ENCODE measurements around the gene PTPN13. TPM values are rescaled to one million over a fixed set of nuclear protein-coding genes. Genes with fewer than 3 reads are reported as not detected.

Gene PTPN13
- total RNA-seq, 1 experiment from 2014 or later = 12.5 TPM

GRCh38 chr4:86845593-86845992, 251.5 kb downstream of the PTPN13 start:
- H3K27ac ChIP-seq (ENCODE audit: low read length) = no peak overlapping the region
- ATAC-seq = no peak

DNA sequence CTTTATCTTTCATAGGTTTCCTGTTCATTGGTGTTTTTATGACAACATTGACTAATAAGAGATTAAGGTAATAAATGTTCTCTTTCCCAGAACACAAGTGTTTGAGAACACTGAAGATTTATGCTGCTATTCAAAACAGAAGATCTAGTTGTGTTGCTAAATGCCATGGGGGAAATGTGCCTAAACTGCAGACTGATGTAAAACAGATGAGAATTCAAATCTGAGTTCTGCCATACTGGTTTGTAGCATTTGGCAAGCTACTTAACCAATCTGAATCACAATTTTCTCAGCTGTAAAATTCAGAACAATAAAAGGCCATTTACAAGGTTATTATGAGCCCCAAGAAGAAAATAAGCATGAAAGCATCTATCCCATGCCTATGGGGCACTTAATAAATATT, 252.8 kb downstream of the PTPN13 start:
- ATAC-seq = no peak
- in situ Hi-C loops (cut with HindIII; ENCODE audit: low pct_unique_long_range_greater_than_20kb, low sequenced_read_pairs) = no loop called here
- no TSS peak for BruUV-seq (replicated peaks)

More at GRCh38 chr4:86845593-86845992, 251.5 kb downstream of the PTPN13 start:
- Histone ChIP-seq H3K4me1 (ENCODE audit: control insufficient read depth, insufficient read depth, low read length) (no peaks in the 10 kb centered on the region), H3K4me3 (ENCODE audit: low read depth in 2 of 2, low read length in 2 of 2) (no peak overlapping the region), H3K27me3 (ENCODE audit: control insufficient read depth, insufficient read depth, low read length) (no peaks in the 10 kb centered on the region), H3K36me3 (ENCODE audit: control insufficient read depth, insufficient read depth, low read length) (no peaks in the 10 kb centered on the region), H3K9me3 (ENCODE audit: control insufficient read depth, insufficient read depth, low read depth, low read length) (no peaks in the 10 kb centered on the region)
- no peak for DNase-seq (ENCODE audit: low read depth, low spot score)
- TF ChIP-seq, protein P1, sequence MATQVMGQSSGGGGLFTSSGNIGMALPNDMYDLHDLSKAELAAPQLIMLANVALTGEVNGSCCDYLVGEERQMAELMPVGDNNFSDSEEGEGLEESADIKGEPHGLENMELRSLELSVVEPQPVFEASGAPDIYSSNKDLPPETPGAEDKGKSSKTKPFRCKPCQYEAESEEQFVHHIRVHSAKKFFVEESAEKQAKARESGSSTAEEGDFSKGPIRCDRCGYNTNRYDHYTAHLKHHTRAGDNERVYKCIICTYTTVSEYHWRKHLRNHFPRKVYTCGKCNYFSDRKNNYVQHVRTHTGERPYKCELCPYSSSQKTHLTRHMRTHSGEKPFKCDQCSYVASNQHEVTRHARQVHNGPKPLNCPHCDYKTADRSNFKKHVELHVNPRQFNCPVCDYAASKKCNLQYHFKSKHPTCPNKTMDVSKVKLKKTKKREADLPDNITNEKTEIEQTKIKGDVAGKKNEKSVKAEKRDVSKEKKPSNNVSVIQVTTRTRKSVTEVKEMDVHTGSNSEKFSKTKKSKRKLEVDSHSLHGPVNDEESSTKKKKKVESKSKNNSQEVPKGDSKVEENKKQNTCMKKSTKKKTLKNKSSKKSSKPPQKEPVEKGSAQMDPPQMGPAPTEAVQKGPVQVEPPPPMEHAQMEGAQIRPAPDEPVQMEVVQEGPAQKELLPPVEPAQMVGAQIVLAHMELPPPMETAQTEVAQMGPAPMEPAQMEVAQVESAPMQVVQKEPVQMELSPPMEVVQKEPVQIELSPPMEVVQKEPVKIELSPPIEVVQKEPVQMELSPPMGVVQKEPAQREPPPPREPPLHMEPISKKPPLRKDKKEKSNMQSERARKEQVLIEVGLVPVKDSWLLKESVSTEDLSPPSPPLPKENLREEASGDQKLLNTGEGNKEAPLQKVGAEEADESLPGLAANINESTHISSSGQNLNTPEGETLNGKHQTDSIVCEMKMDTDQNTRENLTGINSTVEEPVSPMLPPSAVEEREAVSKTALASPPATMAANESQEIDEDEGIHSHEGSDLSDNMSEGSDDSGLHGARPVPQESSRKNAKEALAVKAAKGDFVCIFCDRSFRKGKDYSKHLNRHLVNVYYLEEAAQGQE (IDR thresholded peaks at IDR 0.05; ENCODE audit: insufficient read depth in 1 of 2, low read depth in 2 of 2, low read length in 1 of 2) = no peak
- no peak for TF ChIP-seq SIN3A (IDR thresholded peaks at IDR 0.05; ENCODE audit: borderline replicate concordance, insufficient read depth, low read depth, low read length)
- no peak for TF ChIP-seq POLR2AphosphoS5 (IDR thresholded peaks at IDR 0.05; ENCODE audit: low read depth, low read length)
- no peak for TF ChIP-seq TCF7L2 (IDR thresholded peaks at IDR 0.05; ENCODE audit: low read depth, low read length)
- TF ChIP-seq, protein P2, sequence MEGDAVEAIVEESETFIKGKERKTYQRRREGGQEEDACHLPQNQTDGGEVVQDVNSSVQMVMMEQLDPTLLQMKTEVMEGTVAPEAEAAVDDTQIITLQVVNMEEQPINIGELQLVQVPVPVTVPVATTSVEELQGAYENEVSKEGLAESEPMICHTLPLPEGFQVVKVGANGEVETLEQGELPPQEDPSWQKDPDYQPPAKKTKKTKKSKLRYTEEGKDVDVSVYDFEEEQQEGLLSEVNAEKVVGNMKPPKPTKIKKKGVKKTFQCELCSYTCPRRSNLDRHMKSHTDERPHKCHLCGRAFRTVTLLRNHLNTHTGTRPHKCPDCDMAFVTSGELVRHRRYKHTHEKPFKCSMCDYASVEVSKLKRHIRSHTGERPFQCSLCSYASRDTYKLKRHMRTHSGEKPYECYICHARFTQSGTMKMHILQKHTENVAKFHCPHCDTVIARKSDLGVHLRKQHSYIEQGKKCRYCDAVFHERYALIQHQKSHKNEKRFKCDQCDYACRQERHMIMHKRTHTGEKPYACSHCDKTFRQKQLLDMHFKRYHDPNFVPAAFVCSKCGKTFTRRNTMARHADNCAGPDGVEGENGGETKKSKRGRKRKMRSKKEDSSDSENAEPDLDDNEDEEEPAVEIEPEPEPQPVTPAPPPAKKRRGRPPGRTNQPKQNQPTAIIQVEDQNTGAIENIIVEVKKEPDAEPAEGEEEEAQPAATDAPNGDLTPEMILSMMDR (IDR thresholded peaks at IDR 0.05) = no peak
- in situ Hi-C loops (cut with HindIII; ENCODE audit: low pct_unique_long_range_greater_than_20kb, low sequenced_read_pairs) (no loop called here), intact Hi-C loops (cut with micrococcal nuclease; ENCODE audit: unreplicated experiment) (no loop called here)
- CTCF ChIA-PET = no interaction called here
- POLR2A ChIA-PET = interaction anchor here (0.6 kb wide), 1 partner anchor 283 kb away, joined by 6 read pairs; no protein-coding TSS in a partner anchor
- BruUV-seq (replicated peaks) = no TSS peak

GRCh38 chr4:86847571-86847970, 253.5 kb downstream of the PTPN13 start:
- ATAC-seq = no peak
- in situ Hi-C loops (cut with HindIII; ENCODE audit: low pct_unique_long_range_greater_than_20kb, low sequenced_read_pairs) = no loop called here
- no peaks in the 10 kb centered on the region for H3K36me3 ChIP-seq (ENCODE audit: control insufficient read depth, insufficient read depth, low read length)
- no peak overlapping the region for H3K27ac ChIP-seq (ENCODE audit: low read length)
- no peaks in the 10 kb centered on the region for H3K9me3 ChIP-seq (ENCODE audit: control insufficient read depth, insufficient read depth, low read depth, low read length)
- TF ChIP-seq, protein P2 (IDR thresholded peaks at IDR 0.05) = no peak
- TF ChIP-seq, protein P1 (IDR thresholded peaks at IDR 0.05; ENCODE audit: insufficient read depth in 1 of 2, low read depth in 2 of 2, low read length in 1 of 2) = no peak
- TF ChIP-seq POLR2AphosphoS5 (IDR thresholded peaks at IDR 0.05; ENCODE audit: low read depth, low read length) (no peak), SIN3A (IDR thresholded peaks at IDR 0.05; ENCODE audit: borderline replicate concordance, insufficient read depth, low read depth, low read length) (no peak), TCF7L2 (IDR thresholded peaks at IDR 0.05; ENCODE audit: low read depth, low read length) (no peak)
- BruUV-seq (replicated peaks) = no TSS peak
- H3K27me3 ChIP-seq (ENCODE audit: control insufficient read depth, insufficient read depth, low read length) = no peaks in the 10 kb centered on the region
- no peak for DNase-seq (ENCODE audit: low read depth, low spot score)
- H3K4me3 ChIP-seq (ENCODE audit: low read depth in 2 of 2, low read length in 2 of 2) = no peak overlapping the region
- intact Hi-C loops (cut with micrococcal nuclease; ENCODE audit: unreplicated experiment) = no loop called here
- H3K4me1 ChIP-seq (ENCODE audit: control insufficient read depth, insufficient read depth, low read length) = no peaks in the 10 kb centered on the region
- ChIA-PET CTCF (no interaction called here), POLR2A (interaction anchor here (0.5 kb wide), 1 partner anchor 11 kb away, joined by 9 read pairs; no protein-coding TSS in a partner anchor)

More for the DNA sequence above, 252.8 kb downstream of the PTPN13 start:
- no peak overlapping the region for H3K27ac ChIP-seq (ENCODE audit: low read length)
- no peaks in the 10 kb centered on the region for H3K36me3 ChIP-seq (ENCODE audit: control insufficient read depth, insufficient read depth, low read length)
- no peak for TF ChIP-seq TCF7L2 (IDR thresholded peaks at IDR 0.05; ENCODE audit: low read depth, low read length)
- no peaks in the 10 kb centered on the region for H3K27me3 ChIP-seq (ENCODE audit: control insufficient read depth, insufficient read depth, low read length)
- intact Hi-C loops (cut with micrococcal nuclease; ENCODE audit: unreplicated experiment) = no loop called here
- H3K4me3 ChIP-seq (ENCODE audit: low read depth in 2 of 2, low read length in 2 of 2) = no peak overlapping the region
- H3K4me1 ChIP-seq (ENCODE audit: control insufficient read depth, insufficient read depth, low read length) = no peaks in the 10 kb centered on the region
- no peaks in the 10 kb centered on the region for H3K9me3 ChIP-seq (ENCODE audit: control insufficient read depth, insufficient read depth, low read depth, low read length)
- POLR2A ChIA-PET = no interaction called here
- CTCF ChIA-PET = no interaction called here
- no peak for DNase-seq (ENCODE audit: low read depth, low spot score)

Data from Panc1 (cell line).